ENCODE measurements around the gene IGDCC3.
A peak's percentile ranks its signal among the peaks of the same experiment; 100 is the strongest.

IGDCC3 gene

DNA sequence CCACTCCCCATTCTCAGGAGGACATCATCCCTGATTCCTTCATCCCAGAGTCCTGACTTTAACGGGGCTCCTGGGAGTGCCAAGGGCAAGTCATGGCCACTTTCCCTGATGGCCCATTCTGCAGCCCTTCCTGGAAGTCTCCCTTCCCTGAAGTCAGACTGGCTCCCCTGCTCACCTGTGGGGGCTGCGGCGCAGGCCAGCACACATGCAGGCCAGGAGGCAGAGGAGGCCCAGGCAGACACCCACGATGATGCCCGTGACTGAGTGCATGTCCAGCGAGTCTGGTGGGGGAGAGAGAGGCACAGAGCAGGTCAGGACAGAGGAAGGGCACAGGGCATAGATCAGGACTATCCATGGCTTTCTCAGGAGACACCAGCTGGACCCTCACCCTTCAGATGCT is 8.6 kb upstream of the IGDCC3 start:
- DNase-seq = no peak

DNA sequence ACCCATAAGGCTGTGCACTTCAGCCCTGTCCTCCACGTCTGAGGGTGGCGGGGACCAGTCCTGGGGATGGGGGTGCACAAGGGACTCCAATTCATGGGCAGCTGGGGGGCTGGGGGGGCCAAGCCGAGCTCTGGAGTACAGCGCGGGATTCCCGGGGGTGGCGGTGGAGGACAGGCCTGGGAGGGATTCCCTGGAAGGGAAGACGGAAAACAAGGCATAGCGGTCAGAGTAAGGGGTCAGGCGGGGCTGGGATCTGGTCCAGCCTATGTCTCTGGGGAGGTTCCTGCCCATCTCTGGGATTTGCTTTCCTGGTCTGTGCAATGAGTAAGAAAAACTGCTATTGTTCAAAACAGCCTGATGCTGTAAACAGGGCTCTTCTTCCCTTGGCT is 8.1 kb upstream of the IGDCC3 start:
- no peak for DNase-seq

DNA sequence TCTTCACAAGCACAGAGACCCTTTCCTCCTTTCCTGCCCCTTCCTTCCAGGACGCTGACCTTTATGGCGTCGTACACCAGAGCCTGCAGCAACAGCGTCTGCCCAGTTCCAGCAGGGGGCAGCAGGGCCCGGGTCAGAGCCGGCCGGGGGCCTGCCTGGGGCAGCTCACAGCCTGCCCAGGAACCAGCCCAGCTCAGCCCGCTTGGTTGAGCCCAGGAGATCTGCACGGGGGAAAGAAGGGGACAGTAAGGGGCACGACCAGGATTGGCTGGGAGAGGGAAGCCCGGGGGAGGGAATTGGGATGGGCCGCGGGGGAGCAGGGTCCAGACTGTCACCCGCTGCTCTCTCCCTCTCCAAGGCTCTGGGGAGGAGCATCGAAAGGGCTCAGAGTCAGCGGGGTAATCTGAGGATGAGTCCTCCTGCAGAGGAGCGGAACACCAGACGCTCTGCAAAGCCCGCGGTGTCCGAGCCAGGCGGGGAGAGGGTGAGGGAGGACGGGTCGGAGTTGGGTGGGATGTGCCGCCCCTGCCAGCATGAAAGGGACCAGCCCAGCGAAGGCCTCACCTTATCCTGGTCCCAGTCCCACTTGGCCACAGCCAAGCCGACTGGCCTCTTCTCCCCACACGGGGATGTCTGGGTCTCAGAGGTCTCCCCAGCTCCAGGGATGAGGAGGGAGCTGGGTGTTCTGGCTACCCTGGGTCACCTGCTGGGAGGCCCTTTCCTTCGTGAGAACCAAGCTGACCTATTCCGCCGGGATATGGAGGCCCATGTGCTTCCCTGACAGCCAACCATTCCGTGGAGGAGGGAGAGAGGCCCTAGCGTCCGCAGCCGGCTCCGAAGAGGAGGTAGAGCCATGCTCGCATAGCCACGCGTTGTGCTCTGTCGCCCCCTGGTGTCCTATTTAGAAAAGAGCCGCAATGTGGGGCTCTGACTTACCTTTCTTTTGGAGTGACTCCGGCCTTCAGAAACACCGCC is 7.4 kb upstream of the IGDCC3 start:
- peak; percentile 90 for DNase-seq

DNA sequence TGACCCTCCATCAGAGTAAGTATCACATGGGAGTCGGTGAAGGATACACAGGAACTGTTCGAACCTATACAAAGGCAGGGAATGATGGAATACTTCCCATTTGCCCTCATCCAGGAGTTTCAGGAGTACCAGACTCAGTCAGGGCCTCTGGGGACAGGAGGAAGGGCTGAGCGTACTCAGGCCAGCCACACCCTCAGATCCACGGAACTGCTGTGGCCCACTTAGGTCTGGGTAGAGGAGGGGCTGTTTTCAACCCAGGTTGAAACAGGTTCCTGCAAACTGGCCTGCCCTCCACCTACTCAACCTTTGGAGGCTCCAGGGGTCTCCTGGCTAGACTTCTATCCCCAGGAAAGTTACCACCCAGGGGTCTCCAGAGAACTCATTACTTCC is 6.7 kb upstream of the IGDCC3 start:
- DNase-seq = no peak

DNA sequence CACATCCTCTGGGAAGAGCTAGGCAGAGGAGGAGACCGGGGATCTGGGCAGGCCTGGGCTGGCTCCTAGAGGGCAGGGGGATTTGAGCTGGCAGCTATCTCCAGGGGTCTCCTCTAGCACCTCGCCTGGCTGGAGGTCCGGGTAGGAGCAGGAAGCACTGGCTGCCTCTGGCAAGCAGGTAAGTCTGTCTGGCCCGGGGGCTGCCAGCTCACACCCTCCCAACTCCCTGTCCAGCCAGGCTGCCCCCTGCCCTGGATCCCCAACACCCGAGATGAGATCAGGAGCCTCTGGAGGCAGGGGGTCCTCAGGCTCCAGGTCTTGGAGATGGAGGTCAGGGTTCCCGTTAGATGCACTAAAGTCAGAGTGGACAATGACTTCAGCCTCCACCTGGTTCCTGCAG is 6.2 kb upstream of the IGDCC3 start:
- DNase-seq = no peak

DNA sequence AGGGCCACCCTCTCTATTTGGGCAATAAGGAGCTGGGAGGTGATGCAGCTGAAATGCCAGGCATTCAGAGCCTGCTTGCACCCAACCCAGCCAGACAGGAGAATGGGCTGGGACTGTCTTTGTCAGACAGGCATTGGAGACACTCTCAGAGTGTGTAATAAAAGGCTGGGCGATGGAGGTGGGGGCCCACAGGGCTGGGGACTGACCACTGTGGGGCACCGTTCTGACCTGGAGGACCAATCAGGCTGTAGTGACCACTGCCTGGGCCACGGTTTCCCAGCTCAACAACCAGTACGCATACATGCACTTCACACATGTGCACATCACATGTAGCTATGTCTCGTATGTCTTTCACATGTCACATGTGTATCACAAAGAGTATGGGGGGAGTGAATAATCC is 5.7 kb upstream of the IGDCC3 start:
- DNase-seq = no peak

DNA sequence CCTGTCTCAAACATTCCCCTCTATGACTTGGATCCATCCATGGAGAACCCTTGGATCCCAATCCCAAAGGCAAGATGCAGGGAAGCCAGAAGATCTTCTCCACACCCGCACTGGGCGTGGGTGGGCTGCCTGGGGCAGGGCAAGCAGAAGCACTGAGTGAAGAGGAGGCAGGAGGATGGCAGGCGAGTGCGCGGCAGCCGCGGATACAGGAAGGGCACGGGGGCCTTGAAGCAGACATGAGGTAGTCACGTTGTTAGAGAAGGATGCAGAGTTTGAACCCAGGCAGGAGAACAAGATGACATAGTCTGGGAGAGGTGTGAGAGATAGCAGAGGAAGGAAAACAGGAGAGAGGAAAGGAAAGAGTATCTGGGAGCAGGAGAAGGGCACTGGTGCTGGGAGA is 5.1 kb upstream of the IGDCC3 start:
- DNase-seq = no peak

DNA sequence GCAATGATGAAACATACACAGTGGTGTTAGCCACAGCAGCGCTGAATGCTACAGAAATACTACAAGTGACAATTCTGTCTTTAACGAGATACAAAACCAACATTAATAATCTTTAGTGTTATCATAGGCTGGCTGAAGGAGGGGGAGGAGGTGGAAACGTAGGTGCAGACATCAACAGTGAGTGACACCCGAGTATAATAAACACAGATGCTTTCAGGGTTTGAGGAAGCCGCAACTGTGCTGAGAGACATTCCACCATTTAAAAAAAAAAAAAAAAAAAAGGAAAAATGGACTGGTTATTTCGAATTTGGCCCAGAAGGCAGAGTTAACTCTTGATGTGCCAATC is 4.3 kb upstream of the IGDCC3 start:
- no peak for DNase-seq

DNA sequence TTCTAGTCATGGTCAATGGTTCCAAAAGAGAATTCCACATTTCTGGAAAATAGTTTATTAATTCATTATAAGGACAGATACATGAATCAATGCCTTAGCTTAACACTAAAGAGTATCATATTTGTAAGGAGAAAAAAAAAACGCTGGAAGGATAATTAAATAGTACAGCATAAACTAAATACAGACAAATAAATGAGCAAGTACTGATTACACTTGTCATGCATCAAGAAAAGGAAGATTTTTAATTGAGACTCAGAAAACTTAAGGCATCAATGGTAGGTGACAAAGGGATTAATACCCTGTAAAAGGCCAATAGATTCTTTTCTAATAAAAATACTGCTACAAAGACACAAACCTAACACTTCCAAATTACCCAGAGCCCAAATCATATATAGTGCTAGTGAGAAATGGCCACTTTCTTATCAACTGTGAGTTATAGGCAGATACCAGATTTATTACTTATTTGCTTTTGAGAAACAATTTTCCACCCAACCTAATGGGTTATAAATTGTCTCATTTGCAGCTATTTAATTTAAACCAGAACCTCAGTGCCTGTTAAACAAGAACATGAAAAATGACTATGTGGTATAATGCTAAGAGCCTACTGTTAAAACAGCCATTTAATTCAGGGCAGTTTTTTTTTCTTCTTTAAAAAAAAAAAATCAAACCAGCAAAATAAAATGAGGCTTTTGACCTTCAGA is 3.8 kb upstream of the IGDCC3 start:
- no peak for DNase-seq

DNA sequence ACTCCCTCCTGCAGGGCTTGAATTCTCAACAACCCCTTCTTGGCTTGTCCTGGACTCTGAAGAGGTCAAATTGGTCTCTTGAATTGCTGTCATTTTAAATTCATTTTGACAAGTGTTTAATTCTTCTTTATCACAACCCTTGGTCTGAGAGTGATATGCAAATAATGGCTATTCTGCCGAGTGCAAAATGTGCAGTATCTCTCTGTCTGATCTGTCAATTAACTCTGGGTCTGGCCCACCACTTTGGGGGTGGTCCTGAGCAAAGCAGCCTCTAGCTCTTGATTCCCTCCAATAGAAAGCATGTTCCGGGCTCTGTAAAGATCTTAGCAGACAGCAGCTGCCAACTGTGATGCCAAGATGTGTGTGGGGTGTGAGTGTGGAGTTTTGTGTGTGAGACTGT is 2.2 kb upstream of the IGDCC3 start:
- no peak for DNase-seq

DNA sequence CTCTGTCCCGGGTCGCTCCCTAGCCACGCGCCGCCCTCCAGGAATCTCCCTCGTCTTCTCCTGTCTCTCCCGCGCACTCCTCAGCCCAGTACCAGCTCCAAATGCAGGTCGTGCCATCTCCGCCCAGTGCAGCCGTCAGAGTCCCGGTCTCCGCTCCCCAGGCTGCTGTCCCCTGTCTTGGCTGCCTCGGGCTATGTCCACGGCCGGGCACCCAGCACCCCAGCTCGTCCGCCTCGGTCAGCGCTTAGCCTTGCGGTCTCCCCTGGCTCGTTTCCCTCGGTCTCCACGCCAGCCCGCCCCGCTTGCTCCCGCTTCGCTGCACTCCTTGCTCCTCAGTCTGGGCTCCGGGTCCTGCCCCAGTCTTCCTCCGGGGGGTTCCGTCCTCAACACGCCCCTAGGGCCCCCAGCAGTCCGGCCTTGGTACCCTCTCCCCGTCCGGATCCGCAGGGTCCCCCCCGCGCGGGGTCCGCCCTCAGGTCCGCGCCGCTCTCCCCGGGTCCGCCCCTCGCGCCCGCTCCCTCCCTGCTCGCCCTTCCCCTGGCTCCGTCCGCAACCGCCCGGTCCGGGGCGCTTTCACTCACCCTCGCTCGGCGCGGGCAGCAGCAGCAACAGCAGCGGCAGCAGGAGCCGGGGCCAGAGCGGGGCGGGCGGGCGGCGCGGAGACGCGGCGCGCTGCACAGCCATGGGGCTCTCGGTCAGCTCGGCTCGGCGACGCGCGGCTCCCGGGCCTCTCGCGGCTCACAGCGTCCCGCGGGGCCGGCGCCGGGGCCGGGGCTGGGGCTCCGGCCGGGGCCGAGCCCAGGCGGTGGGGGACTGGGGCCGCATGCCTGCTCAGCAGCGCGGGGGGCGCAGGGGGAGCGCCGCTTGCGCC is 462 bp downstream of the IGDCC3 start:
- peak; percentile 37 for DNase-seq

DNA sequence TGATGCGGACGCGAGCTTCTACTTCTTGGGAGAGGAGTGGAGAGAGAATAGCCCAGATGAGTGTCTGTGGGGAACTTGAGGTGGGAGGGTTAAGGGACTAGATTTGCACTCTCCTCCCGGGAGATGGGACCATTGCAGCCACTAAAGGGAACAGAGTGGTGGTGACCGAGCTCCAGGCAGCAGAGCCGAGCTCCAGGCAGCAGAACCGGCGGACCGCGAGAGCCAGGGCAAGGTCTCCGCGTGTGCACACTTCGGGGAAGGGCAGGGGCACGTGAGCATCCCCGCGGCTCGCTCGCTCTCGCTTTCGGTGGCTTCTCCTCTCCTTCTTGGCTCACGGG is 1.1 kb downstream of the IGDCC3 start:
- DNase-seq = no peak

DNA sequence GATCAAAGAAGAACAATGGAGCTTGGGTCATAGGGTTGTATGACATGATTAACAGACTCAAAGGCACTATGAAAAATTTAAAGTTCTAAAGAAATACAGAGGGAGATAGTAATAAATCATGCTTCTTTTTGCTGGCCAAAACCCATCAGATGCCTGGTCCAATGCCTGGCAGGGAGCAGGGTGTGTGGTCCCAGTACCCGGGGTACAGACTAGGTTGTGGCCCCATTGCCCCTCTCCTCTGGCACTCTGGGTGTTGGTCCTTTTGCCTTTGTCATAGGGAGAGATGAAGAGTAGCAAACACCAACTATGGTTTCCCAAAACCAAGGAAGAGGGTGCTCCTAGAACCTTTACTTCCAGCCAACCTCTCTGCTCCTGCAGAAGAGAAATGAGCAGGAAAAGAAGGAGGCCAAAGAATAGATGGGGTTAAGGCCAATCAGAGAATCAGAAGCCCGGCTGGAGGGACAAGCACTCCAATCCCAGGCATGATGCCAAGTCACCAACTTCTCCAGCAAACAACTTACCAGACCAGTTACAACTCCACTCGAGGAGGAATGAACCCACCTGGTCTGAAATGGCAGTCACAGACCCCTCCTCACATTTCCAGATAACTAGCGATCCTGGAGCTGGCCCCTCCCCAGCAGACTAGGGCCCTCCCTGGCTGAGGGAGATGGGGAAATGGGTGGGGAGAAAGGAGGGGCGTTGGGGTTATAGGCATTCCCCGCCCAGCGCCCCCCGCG is 1.8 kb downstream of the IGDCC3 start:
- DNase-seq = no peak

DNA sequence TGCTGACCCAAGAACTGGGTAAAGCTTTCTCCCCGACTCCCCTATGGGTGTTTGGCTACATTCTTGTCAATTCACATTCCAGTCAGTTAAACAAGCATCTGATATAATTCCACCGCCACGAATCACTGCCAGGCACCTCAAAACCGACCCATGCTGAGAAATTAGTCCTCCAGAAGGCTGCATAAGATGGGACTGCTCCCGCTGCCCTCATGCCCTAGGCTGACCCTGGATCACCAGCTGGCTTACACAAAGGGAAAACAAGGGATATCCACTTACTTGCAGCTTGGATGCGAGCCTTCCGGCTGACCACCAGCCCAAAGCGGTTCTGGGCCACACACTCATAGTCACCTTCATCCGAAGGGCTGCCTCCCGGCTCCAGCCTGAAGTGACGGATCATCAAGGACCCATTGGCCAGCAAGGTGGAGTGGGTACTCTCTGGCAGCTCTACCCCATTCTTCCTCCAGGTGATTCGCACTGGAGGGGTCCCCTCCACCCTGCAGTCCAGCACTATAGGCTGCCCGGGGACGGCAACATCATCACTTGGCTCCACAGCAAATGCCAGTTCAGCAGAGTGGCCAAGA is 2.9 kb downstream of the IGDCC3 start:
- DNase-seq = no peak

DNA sequence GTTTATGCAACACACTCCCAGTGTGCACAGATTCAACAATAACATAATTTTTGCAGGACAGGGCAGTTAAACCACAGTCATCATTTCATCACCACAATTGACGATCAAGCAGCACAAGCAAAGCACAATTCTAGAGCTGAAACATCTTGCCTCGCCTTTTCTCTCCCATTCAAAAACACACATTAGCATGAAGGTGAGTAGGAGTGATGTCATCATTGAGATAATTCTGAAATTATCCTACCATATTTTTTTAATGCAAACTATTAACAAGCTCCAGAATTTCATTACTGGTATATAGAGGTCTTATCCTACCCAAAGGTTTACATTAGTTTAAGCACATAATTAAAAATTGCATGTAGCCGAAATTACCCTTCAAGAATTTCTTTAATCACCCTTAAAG is 3.5 kb downstream of the IGDCC3 start:
- DNase-seq = no peak

DNA sequence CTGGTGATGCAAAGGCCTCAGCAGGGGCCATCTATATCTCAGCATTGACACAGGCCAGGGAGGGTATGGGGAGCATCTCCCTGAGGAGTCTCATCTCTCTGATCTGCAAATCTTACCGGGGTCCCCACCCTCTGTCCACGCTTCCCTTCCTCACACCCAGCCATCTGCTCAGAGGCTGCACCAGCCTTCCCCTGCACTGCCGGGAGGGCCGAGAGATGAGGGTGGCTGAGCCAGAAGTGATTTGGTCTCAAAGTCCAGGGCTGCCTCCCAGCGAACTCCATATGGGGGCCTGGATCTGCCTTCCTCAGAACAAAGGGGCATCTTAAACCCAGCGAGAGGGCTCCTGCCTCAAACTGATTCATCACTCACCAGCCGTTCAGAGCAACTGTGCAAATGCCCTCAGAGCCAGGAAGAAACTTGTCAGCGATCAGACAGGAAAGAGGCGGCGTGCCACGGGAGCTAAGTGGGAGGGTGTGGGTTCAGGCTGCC is 4.6 kb downstream of the IGDCC3 start:
- no peak for DNase-seq

DNA sequence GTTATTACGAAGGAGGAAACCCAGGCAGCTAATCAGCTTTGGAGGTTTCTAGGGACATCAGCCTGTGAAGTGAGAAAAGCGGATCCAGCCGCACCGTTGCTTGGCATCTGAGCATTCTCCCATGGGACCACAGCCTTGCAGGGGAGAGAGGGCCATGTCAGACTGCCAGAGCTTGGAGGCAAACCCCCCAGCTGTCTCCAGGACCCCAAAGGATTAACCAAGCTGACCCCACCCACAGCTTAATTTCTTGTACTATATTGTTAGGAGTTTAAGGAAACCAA is 5.1 kb downstream of the IGDCC3 start:
- DNase-seq = no peak

DNA sequence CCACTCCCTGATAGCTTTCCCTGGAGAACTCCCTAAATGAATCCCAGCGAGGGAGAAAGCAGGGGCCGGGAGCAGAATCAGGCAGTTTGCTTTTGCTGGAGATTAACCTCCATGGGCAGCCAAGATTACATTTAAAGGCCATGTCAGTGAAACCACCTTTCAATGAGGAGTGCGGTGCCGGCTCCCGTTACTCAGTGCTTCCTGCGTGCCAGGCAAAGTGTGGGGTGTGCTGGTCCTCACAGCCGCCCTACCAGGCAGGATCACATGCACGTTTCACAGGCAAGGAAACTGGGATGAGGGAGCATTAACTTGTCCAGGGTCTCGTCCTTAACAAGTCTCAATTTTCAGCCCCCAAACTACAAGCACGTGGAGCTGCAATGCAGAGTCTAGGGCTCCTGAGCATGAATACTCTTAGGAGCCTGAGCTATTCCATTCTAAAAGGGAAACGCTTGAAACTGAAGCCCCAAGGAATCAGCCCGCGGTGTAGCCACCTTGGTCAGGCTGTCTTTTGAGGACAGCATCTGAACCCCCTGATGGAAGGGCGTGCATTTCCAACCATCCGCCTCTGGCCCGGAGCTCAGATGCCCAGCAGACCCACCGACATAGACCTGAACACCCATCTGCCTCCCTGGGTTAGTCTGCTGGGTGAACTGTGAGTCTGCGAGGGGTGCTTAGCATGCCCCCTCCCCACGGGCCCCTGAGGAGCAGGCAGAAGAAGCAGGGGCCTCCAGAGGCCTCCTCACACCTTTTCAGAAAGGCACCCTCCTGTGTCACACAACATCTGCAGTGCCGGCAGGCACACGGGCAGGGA is 5.6 kb downstream of the IGDCC3 start:
- DNase-seq = no peak

DNA sequence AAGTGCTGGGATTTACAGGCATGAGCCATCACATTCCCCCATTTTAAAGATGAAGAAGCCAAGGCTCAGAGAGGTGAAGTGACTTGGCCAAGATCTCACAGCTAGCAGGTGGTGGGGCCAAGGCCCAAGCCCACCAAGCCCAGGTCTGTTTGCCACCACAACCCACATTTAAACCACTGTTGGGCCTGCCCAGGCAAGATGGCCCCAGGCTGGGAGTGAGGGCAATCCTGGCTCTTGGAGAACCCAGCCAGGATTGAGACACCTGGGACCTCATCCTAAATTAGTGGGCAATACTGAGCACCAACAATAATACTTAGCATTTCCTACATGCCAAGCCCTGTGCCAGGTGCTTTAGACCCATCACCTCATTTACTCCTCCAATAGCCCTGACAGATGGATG is 6.9 kb downstream of the IGDCC3 start:
- no peak for DNase-seq

DNA sequence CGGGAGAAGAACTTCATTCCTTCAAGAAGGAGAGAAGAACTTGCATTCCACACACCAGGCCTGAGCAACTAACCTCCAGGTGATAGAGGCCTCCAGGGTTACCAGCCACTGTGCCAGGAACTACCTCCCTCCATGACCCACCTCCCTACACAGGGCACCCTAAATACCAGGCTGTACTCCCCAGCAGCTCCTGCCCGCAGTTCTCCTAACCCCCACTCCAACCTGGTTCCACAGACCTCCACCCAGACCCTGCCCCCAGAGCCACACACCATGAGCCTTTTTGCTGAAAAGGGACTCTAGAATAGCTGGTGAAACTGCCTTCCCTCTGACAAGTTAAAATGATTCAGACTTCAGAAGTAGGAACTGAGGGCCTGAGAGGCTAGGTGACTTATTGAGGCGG is 8.2 kb downstream of the IGDCC3 start:
- no peak for DNase-seq

DNA sequence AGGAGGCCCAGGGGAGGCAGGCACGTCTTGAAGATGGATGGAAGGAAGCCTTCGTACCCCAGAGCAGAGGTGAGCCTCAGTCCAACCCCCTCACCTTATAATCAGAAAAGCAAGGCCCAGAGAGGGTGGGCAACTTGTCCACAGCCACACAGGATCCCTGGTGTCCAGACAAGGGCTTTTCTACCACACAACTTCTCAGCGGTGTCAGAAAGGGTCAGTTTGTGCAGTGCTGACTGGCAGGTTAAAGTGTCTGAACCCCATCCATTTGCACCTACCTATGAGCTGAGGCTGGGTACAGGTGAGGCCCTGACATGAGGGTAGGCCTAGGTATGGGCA is 8.6 kb downstream of the IGDCC3 start:
- DNase-seq = no peak

All from midbrain (tissue), 1 donor.